Measurements from ENCODE around the gene CDH4. TPM values are rescaled to one million over a fixed set of nuclear protein-coding genes. Genes with fewer than 3 reads are reported as not detected.

The CDH4 gene
- total and polyA plus RNA-seq, 2 of the 8 experiments (the other 6 are each of a cell fraction or from before 2014, with no cell fraction given) = 4.3 to 7.9 TPM

GRCh38 chr20:61935926-61936700 lies 684.1 kb downstream of the CDH4 start (continued):
- TF ChIP-seq HDAC2 (IDR thresholded peaks at IDR 0.05; ENCODE audit: borderline replicate concordance in 1 of 2, low read depth in 2 of 2, low read length in 2 of 2) = no peak

Data from H1 (cell line).